Left kidney (tissue), 2 donors: Measurements from ENCODE around the gene QSOX2. TPM values are rescaled to one million over a fixed set of nuclear protein-coding genes. Genes with fewer than 3 reads are reported as not detected.

Experiments used
- DNase-seq: peaks from one replicate; pipeline ENCODE4 v3.0.0-alpha.2; 2013
- polyA plus RNA-seq: library from polyadenylated mRNA; unstranded; fragments of 120-200 nt; gene quantifications from one replicate; pipeline ENCODE4 v1.2.1, GENCODE V29; 2013; ENCODE audit not compliant: insufficient read length

QSOX2 gene
- polyA plus RNA-seq, 1 donor, result 18.6 TPM

- no peak for DNase-seq
These were observed 71.8 kb downstream of the QSOX2 start for GRCh38 chr9:136173648-136174290.

DNA sequence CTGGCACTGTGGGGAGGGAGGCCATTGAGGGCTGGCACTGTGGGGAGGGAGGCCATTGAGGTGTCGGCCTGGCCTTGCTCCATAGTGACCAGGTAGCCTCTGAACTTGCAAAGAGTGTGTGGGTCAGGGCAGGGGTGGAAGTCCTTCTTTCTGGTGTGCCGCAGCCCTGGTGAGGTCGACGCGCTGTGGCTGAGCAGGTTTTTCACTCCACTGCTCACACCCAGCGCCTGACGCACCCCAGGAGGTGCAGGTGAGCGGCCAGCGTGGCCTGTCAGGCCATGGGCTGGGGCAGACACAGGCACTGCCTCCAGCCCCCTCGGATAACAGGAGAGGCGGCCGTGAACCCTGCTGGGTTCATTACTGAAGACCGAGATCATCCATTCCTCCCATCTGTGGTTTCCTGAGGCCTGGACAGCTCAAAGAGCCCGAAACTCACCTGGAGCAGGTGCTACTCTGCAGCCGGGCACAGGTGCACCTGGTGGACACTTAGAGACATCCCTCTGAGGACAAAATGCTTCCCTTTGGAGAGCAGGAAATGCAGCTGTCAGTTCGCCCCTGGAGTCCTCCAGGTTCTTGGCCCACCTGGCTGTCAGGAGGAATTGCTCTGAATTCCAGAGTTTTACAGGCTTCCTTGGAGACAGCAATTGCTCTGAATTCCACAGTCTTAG lies 73.1 kb downstream of the QSOX2 start:
- no peak for DNase-seq

- no peak for DNase-seq
These were observed 73.7 kb downstream of the QSOX2 start for GRCh38 chr9:136171801-136172411.

DNA sequence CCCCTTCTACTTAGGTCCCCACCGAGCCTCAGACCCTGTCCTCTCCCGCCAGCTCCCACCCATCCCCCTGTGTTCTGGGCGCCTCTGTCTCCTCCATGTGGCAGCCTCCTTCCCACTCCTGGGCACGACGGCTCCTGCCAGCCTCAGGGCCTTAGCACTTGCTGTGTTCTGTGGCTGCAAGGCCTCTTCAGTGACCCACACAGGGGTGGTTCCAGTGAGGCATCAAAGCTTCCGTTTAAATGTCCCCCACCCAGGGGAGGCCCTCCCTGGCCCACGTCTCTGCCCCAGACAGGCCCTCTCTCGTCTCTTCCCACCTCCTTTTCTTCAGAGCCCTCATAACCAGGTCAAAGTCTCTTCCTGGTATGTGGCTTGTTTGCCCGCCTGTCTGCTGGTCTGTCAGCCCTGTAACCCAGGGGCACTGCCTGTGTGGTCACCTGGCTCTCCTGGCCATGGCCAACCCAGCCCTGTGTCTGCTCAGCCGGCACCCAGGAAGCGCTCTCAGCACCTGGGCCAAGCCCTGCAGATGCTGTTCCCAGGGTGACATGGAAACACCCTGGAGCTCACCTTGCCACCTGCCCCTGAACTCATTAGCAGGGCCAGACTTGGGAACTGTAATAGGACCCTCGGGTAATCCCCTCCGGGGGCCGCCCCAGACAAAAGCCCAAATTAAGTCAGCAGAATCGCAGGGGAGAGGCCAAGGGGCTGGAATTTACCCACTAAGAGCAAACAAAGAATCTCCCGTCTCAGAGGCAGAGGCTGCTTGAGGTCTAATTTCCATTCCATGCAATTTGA lies 74.4 kb downstream of the QSOX2 start:
- DNase-seq, result no peak

DNA sequence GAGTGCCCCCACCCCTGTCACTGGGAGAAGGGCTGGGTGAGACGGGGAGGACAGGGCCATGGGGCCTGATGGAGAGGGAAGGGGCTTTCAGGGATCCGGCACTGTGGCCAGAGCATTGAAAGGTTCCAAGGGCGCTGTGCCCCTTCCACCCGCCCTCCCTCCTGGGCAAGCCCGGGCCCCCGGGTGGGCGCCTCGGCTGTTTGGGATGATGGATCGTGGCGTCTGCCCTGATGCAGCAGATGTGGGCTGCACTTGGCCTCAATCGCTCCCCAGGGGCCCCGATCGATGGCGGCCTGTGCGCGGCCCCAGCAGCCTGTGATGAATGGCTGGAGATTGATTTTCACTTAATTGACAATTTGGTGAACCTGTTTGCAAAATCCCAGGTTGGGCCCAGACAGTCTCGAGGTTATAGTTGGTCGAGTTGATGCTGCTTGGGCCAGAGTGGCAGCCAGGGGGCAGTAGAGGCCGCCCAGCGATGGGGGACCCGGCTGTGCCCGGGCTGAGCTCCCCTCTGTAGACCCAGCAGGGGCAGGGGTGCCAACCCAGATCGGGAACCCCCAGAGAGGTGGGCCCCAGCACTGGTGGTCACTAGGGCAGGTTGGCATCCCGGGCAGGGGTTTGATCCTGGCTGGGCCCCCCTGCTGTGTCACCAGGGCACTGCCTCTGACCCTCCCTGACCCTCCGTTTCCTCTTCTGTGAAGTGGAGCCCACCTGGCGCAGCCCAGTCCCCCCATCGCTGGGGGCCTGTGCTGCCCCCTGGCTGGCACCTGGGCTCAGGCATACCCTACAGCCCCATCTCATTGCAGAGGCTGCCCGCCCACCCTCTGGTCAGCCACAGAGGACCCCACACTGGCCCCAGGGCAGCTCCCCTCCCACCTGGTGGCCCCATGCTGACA lies 75.4 kb downstream of the QSOX2 start:
- no peak for DNase-seq

DNA sequence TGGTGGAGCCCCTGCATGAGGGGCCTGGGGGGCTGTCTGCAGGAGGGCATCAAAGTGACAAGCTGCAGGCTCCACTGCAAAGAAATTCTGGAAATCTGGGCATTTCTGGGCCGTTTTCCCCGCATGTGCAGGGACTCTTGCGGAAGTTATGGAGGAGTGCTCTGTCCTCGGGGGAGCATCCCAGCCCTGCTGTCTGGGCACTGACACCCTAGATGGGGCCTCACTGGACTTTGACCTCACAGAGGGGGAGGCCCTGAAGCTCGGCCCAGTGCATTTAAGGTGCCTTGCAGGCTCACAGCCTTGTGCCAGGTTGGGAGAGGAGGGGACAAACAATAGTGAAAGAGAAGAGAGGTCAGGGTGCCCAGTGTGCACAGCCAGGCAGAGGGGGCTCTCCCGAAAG lies 76.1 kb downstream of the QSOX2 start:
- no peak for DNase-seq

DNA sequence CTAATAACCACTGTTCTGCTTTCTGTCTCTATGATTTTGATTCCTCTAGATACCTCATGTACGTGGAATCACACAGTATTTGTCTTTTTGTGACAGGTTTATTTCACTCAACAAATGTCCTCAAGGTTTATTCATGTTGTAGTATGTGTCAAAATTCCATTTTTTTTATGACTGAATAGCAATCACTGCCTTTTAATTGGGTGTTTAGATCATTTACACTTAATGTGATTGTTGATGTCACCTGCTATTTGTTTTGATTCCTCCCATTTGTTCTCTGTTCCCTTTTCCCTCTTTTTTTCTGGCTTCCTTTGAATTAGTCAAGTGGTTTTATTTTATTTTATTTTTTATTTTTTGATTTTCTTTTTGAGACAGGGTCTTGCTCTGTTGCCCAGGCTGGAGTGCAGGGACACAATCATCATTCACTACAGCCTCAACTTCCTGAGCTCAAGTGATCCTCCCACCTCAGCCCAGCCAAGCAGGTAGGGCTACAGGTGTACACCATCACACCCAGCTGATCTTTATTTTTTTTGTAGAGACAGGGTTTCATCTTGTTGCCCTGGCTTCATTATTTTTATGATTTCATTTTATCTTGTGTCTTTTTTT lies 82.3 kb downstream of the QSOX2 start:
- no peak for DNase-seq

- DNase-seq, result no peak
These were observed 84.5 kb downstream of the QSOX2 start for GRCh38 chr9:136160995-136161610.

- DNase-seq, result no peak
These were observed 85.2 kb downstream of the QSOX2 start for GRCh38 chr9:136160381-136160841.

- no peak for DNase-seq
These were observed 85.8 kb downstream of the QSOX2 start for GRCh38 chr9:136159851-136160250.

DNA sequence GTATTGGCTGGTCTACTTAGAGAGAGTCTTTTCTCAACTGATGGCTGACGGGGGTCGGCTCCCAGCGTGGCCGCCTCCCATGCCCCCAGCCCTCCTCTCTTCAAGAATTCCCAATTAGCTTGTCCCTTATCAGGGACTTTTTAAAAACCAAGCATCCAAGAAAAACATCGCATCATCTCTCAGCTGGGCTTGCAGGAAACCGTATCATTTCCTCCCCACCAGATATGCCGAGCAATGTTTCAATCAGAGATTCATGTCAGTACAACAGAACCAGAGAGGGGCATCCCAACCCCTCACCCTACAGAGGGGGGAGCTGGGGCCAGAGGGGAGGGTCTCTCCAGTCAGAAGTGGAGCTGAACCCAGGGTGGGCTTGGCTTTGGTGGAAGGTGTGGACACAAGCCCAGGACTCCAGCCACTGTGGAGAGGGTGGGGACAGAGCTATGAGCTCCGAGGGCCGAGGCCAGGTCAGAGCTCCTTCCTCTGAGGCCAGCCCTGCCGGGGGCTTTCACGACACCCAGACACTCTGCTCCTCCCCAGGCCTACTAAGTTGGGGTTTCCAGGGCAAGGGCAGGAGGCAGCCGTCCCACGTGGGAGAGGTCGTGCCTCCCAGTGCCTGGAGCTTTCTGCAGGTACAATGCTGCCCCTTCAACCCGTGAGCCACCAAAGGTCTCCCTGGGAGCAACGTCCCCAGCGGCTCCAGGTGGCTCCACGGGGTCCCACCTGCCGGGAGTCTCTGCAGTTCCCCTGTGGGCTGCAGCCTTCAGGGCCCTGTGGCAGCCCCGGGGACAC lies 87.9 kb downstream of the QSOX2 start:
- DNase-seq, result no peak

Other genes with a start within 250 kb of the QSOX2 start
- 7.0 TPM for gene NACC2, start 150.5 kb downstream of the QSOX2 start, polyA plus RNA-seq
- gene TMEM250, start 126.9 kb downstream of the QSOX2 start, polyA plus RNA-seq, result 14.0 TPM
- not detected for gene LHX3, start 40.7 kb downstream of the QSOX2 start, polyA plus RNA-seq
- 2.2 TPM for gene CCDC187, start 58.3 kb upstream of the QSOX2 start, polyA plus RNA-seq
- gene GPSM1, start 81.7 kb upstream of the QSOX2 start, polyA plus RNA-seq, result 27.4 TPM
- 4.3 TPM for gene DNLZ, start 117.9 kb upstream of the QSOX2 start, polyA plus RNA-seq
- gene CARD9, start 127.9 kb upstream of the QSOX2 start, polyA plus RNA-seq, result 1.8 TPM
- 13.6 TPM for gene SNAPC4, start 154.4 kb upstream of the QSOX2 start, polyA plus RNA-seq
- 59.1 TPM for gene ENTR1, start 164.8 kb upstream of the QSOX2 start, polyA plus RNA-seq
- 69.4 TPM for gene PMPCA, start 164.8 kb upstream of the QSOX2 start, polyA plus RNA-seq
- 12.6 TPM for gene INPP5E, start 194.0 kb upstream of the QSOX2 start, polyA plus RNA-seq
- gene SEC16A, start 237.2 kb upstream of the QSOX2 start, polyA plus RNA-seq, result 68.5 TPM